RCC 7860 (cell line): ENCODE measurements around the gene FAM76B.

Experiments used
- DNase-seq: peaks from one replicate; pipeline ENCODE4 v3.0.0-alpha.2; 2015; ENCODE audit warnings: low spot score
- FAIRE-seq: peaks from 2 replicates; lab custom pipeline; 2012; peaks lifted over from hg19 to GRCh38; lab: Jason Lieb, UNC

The FAM76B gene

DNA sequence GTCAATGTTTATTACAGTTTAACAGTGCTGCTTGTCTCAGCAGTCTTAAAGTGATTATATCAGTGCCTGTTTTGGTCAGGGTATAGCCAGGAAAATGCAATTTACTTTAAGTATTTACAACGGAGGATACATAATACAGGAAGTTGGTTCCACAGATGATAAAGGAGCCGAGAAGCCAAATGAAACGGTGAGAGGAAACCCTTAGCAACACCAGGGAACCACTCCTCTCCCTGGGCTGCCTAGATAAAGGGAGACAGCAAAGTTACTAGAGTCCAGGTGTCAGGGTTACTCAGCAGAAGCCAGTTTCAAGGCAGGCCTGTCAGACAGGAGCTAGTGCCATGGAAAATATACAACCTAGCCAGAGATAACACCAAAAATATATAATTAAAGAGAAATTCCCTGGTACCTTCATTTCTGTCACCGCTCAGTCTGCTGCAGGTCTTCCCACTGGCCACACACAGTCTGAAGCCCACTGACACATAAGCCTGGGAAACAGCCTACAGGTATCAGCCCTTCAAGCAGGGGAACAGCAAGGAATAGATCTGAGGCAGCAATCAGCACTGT lies 55.5 kb downstream of the FAM76B start:
- no peak for DNase-seq
- FAIRE-seq, result no peak

DNA sequence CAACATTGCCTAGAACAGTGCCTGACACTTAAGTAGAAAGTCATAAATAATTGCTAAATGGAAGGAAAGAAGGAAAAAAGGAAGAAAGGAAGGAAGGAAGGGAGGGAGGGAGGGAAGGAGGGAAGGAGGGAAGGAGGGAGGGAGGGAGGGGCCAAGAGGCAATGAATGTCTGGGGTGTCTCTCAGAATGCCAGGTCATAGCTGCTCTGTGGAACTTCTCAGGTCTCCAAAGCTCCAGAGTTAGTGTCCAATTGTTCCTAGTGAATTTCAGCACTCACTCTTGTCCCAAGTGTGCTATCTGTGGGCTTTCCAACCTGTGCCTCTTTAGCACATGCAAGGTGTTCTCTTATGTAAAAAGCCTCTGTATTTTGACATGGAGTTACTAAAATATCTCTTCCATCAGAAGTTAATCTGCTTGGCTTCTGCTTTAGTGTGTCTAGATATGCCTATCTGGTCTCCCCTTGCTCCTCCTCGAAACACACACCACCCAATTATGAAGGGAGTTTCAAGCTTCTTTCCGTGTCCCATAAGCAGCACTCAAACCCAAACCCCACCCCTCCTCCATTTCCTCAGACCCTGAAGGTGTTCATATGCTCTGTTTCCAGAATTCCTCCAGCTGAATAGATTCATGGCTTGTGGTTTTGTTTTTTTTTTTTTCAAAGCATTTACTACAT lies 56.5 kb downstream of the FAM76B start:
- FAIRE-seq (no peak), DNase-seq (no peak)

DNA sequence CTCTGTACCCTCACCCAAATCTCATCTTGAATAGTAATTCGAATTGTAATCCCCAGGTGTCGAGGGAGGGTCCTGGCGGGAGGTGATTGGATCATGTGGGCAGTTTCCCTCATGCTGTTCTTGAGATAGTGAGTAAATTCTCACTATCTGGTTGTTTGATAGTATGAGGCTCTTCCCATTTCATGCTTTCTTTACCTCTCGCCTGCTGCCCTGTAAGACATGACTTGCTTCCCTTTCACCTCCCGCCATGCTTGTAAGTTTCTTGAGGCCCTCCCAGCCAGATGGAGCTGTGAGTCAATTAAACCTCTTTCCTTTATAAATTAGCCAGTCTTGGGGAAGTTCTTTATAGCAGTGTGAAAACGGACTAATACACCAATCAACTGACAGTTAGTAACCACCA lies 60.1 kb downstream of the FAM76B start:
- FAIRE-seq, result no peak
- no peak for DNase-seq

DNA sequence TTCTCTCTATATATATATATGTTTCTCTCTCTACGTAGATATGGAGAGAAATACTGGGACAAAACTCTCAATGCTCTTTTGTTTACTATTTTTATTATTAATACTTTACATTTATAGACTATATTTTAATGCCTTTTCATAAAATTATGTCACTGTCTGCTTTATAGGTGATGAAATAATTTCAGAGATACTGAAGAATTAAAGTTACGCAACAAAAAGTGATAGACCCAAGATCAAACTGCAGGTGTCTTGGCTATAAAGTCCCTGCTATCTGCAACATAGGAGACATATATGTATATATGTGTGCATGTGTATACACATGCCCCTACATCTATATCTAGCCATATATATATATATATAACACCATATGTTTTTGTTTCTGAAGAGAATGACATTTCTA lies 60.8 kb downstream of the FAM76B start:
- DNase-seq (no peak), FAIRE-seq (no peak)

DNA sequence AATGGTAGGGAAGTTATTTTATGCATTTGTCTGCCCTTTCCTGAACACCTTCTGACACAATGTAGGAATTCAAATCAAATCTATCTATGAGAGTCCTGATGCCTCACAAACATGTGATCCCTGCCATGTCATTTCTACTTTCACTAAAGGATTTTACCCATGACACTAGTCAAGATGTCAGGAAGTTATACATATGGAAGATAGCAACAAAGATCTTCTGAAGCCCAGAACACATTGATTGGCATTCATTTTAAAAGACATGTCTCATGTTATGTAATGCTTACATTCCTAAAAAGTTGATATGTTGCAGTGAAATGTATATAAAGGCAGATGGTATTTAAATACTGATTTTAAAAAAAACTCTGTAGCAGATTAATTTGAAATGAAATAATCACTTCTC lies 61.5 kb downstream of the FAM76B start:
- FAIRE-seq (no peak), DNase-seq (no peak)

DNA sequence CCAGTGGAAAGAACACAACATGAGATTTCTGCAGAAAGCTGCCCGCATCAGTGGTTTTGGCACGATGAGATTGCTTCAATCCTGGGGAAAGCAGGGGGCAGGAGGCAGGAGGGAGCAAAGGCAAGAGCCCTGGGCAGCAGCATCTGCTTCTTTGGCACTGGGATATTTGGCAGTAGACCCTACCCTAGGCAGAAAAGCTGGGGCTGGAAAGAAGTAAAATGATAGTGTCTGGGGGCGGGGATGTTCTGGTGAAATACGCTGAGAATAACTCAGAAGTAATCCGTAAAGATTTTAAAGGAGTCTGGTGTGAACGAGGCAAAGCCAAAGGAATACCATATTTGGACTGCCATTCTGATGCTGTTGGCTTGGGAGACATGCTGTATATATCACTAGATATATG lies 62.0 kb downstream of the FAM76B start:
- no peak for FAIRE-seq
- no peak for DNase-seq

DNA sequence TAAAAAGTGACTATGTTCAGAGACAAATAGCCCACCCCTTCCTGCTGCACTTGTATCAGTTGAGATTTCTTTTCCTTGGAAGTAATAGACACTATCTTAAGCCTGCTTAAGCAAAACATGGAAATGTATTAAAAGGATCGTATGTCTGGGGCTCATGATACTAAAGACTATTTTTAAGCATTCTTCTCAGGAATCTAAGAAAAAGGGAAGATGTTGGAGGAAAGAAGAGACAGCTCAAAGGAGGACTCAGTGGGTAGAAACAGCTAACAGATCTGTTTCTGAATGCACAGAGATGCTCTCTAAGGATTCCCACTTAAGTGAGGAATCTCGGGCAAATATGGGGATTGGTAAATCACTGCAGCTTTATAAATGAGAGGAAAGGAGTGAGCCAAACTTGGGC lies 62.5 kb downstream of the FAM76B start:
- FAIRE-seq (no peak), DNase-seq (no peak)

DNA sequence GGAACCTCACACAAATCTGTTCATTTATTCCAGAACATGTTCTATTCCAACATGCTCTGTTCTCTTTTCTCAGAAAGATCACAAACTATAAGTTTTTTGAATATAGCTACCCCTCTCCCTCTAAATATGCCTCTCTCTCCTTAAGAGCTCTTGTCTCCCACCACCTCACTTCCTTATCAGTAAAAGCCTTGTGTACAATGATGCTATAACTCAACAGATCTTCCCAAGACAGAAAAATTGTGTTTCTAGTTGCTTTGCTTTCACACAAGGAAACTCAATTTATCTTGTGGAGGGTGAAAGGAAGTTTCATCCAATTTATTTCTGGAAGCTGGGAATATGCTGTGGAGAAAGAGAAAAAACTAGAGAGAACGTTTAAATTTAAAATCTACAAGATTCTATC lies 64.4 kb downstream of the FAM76B start:
- DNase-seq (no peak), FAIRE-seq (no peak)

DNA sequence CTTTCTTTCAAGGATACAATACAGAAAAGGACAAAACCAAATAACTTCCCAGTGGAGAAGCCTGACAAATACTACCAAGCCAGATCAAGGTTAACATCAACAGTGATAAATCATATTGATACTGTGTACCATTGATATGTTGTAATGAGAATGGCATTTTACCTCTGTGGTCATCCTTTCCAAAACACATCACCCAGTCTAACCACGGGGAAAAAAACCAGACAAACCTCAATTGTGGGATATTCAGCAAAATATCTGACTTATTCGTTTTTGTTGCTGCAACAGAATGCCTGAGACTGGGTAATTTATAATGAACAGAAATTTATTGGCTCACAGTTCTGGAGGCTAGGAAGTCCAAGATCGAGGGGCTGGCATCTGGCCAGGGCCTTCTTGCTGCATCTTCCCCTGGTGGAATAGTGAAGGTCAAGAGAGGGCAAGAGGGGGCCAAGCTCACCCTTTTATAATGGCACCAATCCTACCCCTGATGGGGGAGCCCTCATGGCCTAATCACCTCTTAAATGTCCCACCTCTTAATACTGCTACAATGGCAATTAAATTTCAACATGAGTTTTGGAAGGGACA lies 66.1 kb downstream of the FAM76B start:
- DNase-seq (no peak), FAIRE-seq (no peak)

DNA sequence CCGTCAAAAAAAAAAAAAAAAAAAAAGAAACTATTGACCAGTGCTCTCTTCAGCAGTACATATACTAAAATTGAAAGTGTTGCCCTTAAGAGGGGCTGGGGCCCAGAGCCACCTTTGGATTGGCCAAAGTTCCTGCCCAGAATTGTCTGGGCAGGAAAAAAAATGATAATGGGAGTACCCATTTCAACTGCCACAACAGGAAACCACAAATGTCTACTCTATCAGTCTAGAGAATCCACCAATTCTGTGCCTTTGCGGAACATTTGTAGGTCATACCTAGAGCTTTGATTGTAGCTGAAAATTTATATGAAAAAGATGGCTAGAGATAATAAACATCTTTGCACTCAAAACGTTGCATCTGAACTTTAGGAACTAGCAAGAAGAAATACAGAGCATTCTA lies 69.4 kb downstream of the FAM76B start:
- FAIRE-seq (no peak), DNase-seq (no peak)
